COLO829 (cell line): ENCODE measurements around the gene ISX.
"Not testable (repeated sequence)": the region's sequence is repeated elsewhere in the genome, so short reads cannot be mapped to it uniquely, and the experiment has no call there.

Experiments used
- DNase-seq: peaks from one replicate; pipeline ENCODE4 v3.0.0; 2012; ENCODE audit warnings: low spot score

The ISX gene

DNA sequence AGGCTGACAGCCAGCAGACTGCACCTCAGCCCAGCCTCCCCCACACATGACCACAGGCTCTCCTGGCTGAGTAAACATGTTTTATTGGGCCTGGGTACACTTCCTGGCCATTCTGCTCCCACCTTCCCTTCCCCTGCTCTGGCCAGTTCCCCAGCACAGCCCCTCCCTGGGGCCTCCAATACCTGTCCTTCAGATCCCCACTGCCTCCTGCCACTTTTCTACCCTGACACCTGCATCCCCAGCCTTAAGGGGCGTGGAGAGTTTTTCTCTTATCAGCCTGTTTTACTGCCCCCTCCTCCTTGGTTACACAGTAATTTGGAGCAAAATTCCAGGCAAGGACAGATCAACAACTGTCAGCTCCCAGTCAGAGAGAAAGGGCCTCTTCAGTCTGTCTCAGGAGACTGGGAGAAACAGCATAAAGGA, at the start of gene ISX:
Gene ISX, plus strand, starts transcription at position 363 of the 423 bp plus-strand sequence. CDS start 930 bp downstream, outside the sequence.
- no peak for DNase-seq

GRCh38 chr22:35016909-35017308, 49.0 kb upstream of the ISX start:
- no peak for DNase-seq

DNA sequence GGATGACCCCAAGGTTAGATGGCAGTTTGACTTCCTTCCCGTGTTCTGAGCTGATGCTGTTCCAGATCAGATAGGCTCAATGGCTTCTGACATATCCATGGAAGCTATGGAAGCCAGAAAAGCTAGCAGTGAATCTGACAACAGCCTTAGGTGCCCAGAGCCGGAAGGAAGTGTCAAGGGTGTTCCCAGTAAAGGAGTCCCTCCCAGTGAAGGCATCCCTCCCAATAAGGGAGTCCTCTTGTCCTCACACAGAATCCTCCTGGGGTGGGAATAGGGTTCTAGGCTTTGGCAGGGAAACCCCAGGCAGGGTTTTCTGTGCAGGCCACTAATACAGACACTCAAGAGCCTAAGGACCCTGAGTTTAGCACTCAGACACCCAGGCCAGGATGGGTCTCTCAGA, 47.0 kb upstream of the ISX start:
- no peak for DNase-seq

DNA sequence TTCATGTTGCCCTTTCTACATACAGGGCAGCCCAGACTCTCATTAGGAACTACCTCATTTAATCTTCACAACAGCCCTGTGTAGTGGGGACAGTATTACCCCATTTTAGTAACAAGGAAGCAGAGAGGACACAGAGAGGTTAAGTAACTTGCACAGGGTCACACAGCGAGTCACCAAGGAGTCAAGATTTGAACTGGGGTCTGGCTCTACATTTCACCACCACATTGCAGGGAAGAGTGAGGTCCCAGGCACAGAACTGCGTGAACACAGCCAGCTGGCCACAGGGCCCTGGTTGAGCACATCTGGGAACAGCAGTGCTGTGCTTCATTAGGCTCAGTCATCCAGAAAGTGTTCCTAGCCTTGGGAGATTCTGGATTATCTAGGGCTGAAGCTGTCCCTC, 45.4 kb upstream of the ISX start:
- no peak for DNase-seq

GRCh38 chr22:35021161-35021560, 44.8 kb upstream of the ISX start:
- DNase-seq: no peak

- no peak for DNase-seq
These were observed 43.7 kb upstream of the ISX start for GRCh38 chr22:35022291-35022690.

GRCh38 chr22:35023692-35024363, 42.1 kb upstream of the ISX start:
- DNase-seq: peak; percentile 66

DNA sequence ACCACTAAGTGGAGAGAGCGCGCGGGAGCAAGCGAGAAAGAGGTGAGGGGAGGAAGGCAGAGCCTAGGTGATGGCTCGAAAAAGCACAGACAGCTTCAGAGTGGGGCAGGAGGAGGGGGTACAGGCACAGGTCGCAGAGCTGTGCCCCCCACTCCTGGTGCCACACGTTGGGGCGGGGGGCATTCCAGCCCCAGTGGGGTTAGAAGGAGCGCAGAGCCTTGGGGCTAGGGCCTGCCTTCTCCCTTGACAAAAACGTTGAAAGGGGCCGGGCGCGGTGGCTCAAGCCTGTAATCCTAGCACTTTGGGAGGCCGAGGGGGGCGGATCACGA, 41.6 kb upstream of the ISX start:
- no peak for DNase-seq

- not testable (repeated sequence) for DNase-seq
These were observed 35.8 kb upstream of the ISX start for GRCh38 chr22:35030112-35030511.

- no peak for DNase-seq
These were observed 33.4 kb upstream of the ISX start for GRCh38 chr22:35032571-35032970.

- no peak for DNase-seq
These were observed 32.2 kb upstream of the ISX start for GRCh38 chr22:35033635-35034296.

GRCh38 chr22:35034963-35035362, 31.0 kb upstream of the ISX start:
- no peak for DNase-seq

DNA sequence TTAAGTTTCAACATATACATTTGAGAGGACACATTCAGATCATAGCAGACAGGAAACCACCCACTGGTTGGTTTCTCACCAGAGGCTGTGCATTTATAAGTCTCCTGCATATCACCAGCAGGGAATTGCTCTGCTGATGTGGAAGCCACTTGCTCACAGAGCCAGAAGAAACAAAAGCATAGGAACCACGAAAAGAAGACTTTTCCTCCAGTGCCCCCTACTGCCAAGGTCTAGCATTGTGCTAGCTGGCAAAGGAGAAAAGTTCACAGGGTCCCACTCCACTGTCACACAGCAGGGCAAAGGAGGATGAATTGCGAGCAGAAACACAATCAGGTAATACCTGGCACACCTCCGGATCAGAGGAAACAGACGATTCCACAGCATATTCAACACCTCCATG, 28.9 kb upstream of the ISX start:
- DNase-seq: no peak

GRCh38 chr22:35039625-35040024, 26.3 kb upstream of the ISX start:
- DNase-seq: no peak

DNA sequence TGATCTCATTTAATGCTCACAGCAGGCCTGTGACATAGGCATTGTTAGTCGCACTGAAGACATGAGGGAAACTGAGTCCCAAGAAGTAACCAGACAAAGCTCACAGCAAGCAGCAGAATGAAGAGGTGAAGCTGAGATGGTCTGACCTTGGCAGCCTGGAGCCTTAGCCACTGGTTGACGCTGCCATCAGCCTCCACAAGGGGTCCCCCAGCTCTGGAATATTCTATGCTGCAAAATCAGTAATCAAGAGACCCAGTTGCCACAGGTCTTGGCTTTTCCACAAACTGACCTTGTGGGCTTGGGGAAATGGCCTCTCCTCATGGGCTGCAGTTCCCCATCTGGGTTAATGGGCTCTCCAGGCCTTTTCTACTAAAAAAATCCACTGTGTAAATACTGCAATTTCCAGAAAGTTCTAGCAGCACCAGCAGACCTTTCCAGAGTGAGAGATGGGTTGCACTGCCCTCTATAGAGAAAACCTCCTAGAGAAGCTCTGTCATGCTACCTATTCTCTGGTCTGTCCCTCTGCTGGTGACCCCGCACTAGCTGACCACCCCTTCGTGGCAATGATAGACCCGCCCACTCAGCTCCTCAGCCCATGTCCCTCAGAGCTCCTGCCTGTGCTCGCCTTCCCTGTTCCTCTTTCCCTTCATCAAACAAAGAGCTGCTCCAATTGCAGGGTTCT, 22.6 kb upstream of the ISX start:
- no peak for DNase-seq

DNA sequence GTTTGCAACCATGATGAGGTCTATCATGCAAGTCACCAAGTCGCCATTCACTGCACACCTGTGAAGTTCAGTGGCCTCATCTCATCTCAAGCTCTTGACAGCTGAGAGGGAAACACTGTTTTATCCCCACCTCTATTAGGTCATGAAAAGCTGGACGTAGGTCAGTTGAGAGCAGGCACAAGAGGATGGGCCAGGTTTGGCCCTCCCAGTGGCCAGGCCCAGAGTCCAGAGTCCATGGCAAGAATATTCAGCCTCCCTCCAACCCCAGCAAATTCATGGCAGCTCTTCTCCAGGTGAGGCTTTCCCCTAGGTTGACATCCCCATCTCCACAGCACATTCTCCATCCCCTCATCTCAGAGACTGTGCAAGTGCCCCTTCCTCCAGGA, 22.0 kb upstream of the ISX start:
- DNase-seq: no peak

DNA sequence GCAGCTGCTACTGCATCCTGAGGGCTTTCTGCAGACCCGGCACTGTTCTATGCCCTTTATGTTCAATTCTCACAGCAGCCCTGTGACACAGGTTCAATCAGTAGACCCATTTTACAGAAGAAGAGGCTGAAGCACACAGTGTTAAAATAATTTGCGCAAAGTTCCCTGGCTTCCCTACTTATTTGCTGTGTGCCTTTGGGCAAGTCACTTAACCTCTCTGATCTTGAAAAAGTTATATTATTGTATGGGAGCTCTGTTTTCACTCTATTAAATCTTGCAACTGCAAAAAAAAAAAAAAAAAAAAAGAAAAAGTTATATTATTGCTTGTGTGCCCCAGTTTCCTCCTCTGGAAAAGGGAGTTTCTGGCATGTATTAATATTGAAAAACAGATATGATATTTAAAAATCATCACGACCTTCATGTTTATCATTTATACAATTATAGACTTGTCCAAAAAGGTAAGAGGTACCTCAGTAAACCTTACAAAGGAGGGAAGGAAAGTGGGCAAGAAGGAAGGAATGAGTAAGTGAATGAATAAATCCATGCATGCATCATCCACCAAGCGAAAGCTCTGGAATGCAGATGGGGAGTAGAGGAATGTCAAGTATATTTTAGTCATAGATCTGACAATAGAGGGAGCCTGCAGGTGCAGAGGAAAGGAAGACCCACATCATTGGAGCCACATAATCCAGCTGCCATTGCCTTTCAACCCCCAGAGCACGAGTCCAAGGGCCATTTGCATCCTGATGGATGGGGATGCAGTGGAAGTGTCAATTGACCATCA, 21.2 kb upstream of the ISX start:
- no peak for DNase-seq

- DNase-seq: no peak
These were observed 20.5 kb upstream of the ISX start for GRCh38 chr22:35045451-35045850.

DNA sequence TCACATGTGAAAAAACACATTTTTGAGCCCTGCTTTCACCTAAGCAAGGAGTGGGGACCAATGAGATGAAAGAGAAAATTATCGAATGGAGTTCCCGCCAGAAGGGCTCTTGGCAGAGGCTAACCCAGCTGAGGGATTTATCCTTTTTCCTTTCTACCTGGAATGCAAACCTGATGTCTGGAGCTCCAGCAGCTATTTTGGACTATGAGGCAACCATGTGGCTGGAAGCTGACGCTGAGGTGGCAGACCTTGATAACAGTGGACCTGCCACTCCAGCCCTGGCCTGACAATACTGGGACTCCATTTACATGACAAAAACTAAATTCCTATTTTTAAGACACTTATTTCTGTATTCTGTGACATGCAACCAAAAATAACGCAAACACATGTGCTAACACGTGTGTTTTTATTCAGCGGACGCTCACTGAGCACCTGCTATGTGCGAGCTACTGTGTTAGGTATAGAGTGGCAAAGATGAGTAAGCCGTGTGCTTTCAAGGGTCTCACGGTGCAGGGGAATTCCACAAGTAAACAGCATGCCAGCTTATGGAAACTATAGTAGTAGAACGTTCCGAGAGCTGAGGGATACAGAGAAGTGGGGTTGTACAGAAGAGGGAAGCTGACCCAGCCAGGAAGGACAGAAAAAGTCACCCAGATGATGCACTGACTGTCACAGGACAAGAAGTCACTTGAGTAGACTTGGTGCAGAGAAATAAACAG, 19.1 kb upstream of the ISX start:
- DNase-seq: no peak

DNA sequence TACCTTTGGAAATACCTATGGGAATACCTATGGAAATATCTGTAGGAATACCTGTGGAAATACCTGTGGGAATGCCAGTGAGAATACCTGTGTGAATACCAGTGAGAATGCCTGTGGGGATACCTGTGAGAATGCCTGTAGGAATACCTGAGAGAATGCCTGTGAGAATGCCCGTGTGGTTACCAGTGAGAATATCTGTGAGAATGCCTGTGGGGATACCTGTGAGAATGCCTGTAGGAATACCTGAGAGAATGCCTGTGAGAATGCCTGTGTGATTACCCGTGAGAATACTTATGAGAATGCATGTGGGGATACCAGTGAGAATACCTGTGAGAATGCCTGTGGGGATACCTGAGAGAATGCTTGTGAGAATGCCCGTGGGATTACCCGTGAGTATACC, 15.9 kb upstream of the ISX start:
- not testable (repeated sequence) for DNase-seq

- no peak for DNase-seq
These were observed 14.9 kb upstream of the ISX start for GRCh38 chr22:35051013-35051535.

DNA sequence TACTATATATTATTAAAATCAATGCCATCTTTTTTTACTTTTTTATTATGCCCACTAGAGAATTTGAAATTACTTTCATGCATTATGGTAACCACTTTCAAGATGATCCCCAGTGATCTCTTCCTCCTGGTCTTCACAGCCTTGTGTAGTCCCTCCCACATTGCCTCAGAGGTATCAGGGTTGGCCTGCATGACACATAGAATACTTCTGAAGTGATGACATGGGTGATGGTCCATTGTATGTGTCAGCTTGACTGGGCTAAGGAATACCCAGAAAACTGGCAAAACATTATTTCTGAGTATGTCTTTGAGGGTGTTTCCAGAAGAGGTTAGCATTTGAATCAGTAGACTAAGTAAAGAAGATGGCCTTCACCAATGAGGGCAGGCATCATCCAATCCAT, 14.2 kb upstream of the ISX start:
- DNase-seq: no peak
